Liver (tissue), 9 donors: ENCODE results near the gene INSIG2. TPM values are rescaled to one million over a fixed set of nuclear protein-coding genes. Genes with fewer than 3 reads are reported as not detected.

Experiments used
- DNase-seq: peaks from one replicate; pipeline ENCODE4 v3.0.0-alpha.2; 2017; ENCODE audit warnings: low spot score
- H3K27ac ChIP-seq, 2 donors: one replicate each; pipeline ENCODE4 v1.7.0; 2013; ENCODE audit warnings: inconsistent platforms in 2 of 2, low read length in 2 of 2, control low read depth in 1 of 2, low read depth in 1 of 2, mild to moderate bottlenecking in 1 of 2
- H3K27me3 ChIP-seq, 4 donors: one replicate each; pipeline versions ENCODE4 v1.6.1 to v1.7.0; 2013; ENCODE audit warnings: low read length in 3 of 4, inconsistent platforms in 1 of 4, mild to moderate bottlenecking in 1 of 4, moderate library complexity in 1 of 4; ENCODE audit not compliant: control insufficient read depth in 4 of 4, insufficient read depth in 4 of 4
- H3K36me3 ChIP-seq, 4 donors: one replicate each; pipeline versions ENCODE4 v1.6.1 to v1.7.0; 2013; ENCODE audit warnings: low read length in 3 of 4, mild to moderate bottlenecking in 3 of 4, low read depth in 1 of 4, moderate library complexity in 1 of 4; ENCODE audit not compliant: control insufficient read depth in 4 of 4, insufficient read depth in 3 of 4
- H3K4me1 ChIP-seq, 4 donors: one replicate each; pipeline versions ENCODE4 v1.6.1 to v1.7.0; 2013; ENCODE audit warnings: low read length in 3 of 4, mild to moderate bottlenecking in 3 of 4, moderate library complexity in 1 of 4; ENCODE audit not compliant: control insufficient read depth in 4 of 4, insufficient read depth in 4 of 4
- H3K4me3 ChIP-seq, 3 donors: one replicate each; pipeline versions ENCODE4 v1.6.1 to v1.7.0; 2013; ENCODE audit warnings: low read length in 3 of 3, control low read depth in 1 of 3, low read depth in 1 of 3, mild to moderate bottlenecking in 1 of 3
- H3K9ac ChIP-seq, 2 donors: one replicate each; pipeline ENCODE4 v1.7.0; 2013; ENCODE audit warnings: low read length in 2 of 2, mild to moderate bottlenecking in 2 of 2, moderate library complexity in 2 of 2, control low read depth in 1 of 2, low read depth in 1 of 2
- H3K9me3 ChIP-seq, 4 donors: one replicate each; pipeline versions ENCODE4 v1.6.1 to v1.7.0; 2013; ENCODE audit warnings: low read length in 3 of 4; ENCODE audit not compliant: control insufficient read depth in 4 of 4
- CTCF ChIP-seq: fragments of 150-350 bp; IDR thresholded peaks from 2 replicates; pipeline ENCODE4 v1.5.1; 2017; ENCODE audit warnings: improper control_type of control experiment, low read depth, low read length; ENCODE audit not compliant: missing input control
- EGR1 ChIP-seq, 2 donors: IDR thresholded peaks; 2 replicates each; pipeline ENCODE4 v1.6.1; 2016 to 2018; ENCODE audit warnings: antibody characterized with exemption in 2 of 2, low read depth in 2 of 2
- FOXA1 ChIP-seq: IDR thresholded peaks from 2 replicates; pipeline ENCODE4 v1.6.1; 2016; ENCODE audit warnings: antibody characterized with exemption
- FOXA2 ChIP-seq: IDR thresholded peaks from 2 replicates; pipeline ENCODE4 v1.6.1; 2016; ENCODE audit warnings: antibody characterized with exemption
- GABPA ChIP-seq, 2 donors: IDR thresholded peaks in 1 of 2; conservative IDR thresholded peaks in 1 of 2; 2 replicates each; pipeline ENCODE4 v1.6.1; 2016; ENCODE audit warnings: antibody characterized with exemption in 2 of 2, mild to moderate bottlenecking in 1 of 2, moderate library complexity in 1 of 2
- HNF4G ChIP-seq: IDR thresholded peaks from 2 replicates; pipeline ENCODE4 v1.6.1; 2016; ENCODE audit warnings: antibody characterized with exemption
- JUND ChIP-seq, 2 donors: IDR thresholded peaks; 2 replicates each; pipeline ENCODE4 v1.6.1; 2016; ENCODE audit warnings: antibody characterized with exemption in 2 of 2
- NR2F2 ChIP-seq: IDR thresholded peaks from 2 replicates; pipeline ENCODE4 v1.6.1; 2016; ENCODE audit warnings: antibody characterized with exemption
- RAD21 ChIP-seq, 2 donors: IDR thresholded peaks; 2 replicates each; pipeline ENCODE4 v1.6.1; 2016; ENCODE audit warnings: antibody characterized with exemption in 2 of 2, mild to moderate bottlenecking in 2 of 2
- RXRA ChIP-seq, 2 donors: IDR thresholded peaks; 2 replicates each; pipeline ENCODE4 v1.6.1; 2017 to 2018; ENCODE audit warnings: antibody characterized with exemption in 2 of 2, mild to moderate bottlenecking in 1 of 2
- WGBS: extraction: QIAGEN DNeasy Blood & Tissue Kit; methylation state at CpG from one replicate; pipeline ENCODE4 v1.1.7; 2013; 5-methylcytosine and 5-hydroxymethylcytosine counted together
- polyA plus RNA-seq, 2 donors: library from polyadenylated mRNA; stranded (reverse) in 1 of 2; unstranded in 1 of 2; fragments of 200-250 nt in 1 of 2; fragments of >200 nt in 1 of 2; fragmentation: Nextera tagmentation in 1 of 2; extraction: Ambion mirVana in 1 of 2; gene quantifications; one replicate each; pipeline versions ENCODE4 v1.2.1 to v1.2.3, GENCODE V29; 2013 to 2015
- total RNA-seq, 2 donors: library from RNA; depleted of rRNA; stranded (reverse); fragments of >200 nt; gene quantifications; one replicate each; pipeline ENCODE4 v1.2.3, GENCODE V29; 2014
- TF ChIP-seq, protein P1 (sequence below): IDR thresholded peaks from 2 replicates; pipeline ENCODE4 v1.6.1; 2016; ENCODE audit warnings: antibody characterized with exemption
- donor health status: healthy.
- donor health status: healthy.
- donor health status: healthy.
- donor health status: healthy.
- donor health status: healthy.

The INSIG2 gene
- total and polyA plus RNA-seq, 4 donors = 11.3 to 18.5 (median 15.6) TPM

DNA sequence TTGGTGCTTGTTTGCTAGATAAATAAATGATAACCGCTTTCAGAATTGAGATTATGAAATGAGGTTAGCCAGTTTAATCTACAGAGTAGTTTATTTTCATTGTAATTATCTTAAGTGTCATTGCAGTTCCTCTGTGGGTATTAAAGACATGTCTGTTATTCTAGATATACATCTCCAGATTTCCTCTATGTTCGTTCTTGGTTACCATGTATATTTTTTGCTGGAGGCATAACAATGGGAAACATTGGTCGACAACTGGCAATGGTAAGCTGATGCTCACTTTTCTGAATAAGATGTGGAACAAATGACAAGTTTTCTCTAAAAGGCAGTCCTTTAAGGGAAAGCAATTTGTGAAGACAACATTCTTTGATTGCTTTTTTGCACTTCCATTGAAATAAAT, 18.7 kb downstream of the INSIG2 start:
- WGBS = 84% methylated on average over 3 of the region's 3 CpGs
- H3K4me3 ChIP-seq = no peak overlapping the region
- no peaks in the 10 kb centered on the region for H3K4me1 ChIP-seq
- no peaks in the 10 kb centered on the region for H3K27me3 ChIP-seq
- H3K36me3 ChIP-seq = peaks cover 3 to 26% (median 15%) of the 10 kb centered on the region in 4 donors
- no peak overlapping the region for H3K27ac ChIP-seq
- TF ChIP-seq CTCF (no peak), JUND (IDR thresholded peaks at IDR 0.05) (no peak), NR2F2 (no peak), RXRA (IDR thresholded peaks at IDR 0.05) (no peak)
- TF ChIP-seq, protein P1, sequence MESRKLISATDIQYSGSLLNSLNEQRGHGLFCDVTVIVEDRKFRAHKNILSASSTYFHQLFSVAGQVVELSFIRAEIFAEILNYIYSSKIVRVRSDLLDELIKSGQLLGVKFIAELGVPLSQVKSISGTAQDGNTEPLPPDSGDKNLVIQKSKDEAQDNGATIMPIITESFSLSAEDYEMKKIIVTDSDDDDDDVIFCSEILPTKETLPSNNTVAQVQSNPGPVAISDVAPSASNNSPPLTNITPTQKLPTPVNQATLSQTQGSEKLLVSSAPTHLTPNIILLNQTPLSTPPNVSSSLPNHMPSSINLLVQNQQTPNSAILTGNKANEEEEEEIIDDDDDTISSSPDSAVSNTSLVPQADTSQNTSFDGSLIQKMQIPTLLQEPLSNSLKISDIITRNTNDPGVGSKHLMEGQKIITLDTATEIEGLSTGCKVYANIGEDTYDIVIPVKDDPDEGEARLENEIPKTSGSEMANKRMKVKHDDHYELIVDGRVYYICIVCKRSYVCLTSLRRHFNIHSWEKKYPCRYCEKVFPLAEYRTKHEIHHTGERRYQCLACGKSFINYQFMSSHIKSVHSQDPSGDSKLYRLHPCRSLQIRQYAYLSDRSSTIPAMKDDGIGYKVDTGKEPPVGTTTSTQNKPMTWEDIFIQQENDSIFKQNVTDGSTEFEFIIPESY = no peak
- H3K9ac ChIP-seq = no peak overlapping the region
- no peaks in the 10 kb centered on the region for H3K9me3 ChIP-seq
- no peak for DNase-seq

DNA sequence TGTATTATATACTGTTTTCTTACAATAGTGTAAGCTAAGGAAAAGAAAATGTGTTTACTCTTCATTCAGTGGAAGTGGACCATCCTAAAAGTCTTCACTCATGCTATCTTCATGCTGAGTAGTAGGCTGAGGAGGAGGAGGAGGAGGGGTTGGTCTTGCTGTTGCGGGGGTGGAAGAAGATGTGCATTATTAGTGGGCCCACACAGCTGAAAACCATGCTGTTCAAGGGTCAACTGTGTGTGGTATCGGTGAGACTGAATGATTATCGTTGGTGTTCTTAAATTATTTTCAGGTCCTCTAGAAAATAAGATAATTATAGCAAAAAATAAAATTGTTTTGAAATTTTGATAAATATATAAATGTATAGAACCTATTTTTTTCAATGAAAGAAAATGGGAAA, 22.0 kb downstream of the INSIG2 start:
- H3K27ac ChIP-seq = no peak overlapping the region
- no peak overlapping the region for H3K4me3 ChIP-seq
- no peaks in the 10 kb centered on the region for H3K9me3 ChIP-seq
- H3K36me3 ChIP-seq = peaks cover 2 to 21% (median 12%) of the 10 kb centered on the region in 4 donors
- peaks cover 0 to 9% (median 1%) of the 10 kb centered on the region in 4 donors for H3K4me1 ChIP-seq
- no peak for DNase-seq
- 98% methylated on average over 3 of the region's 3 CpGs for WGBS
- H3K27me3 ChIP-seq = no peaks in the 10 kb centered on the region
- TF ChIP-seq RXRA (IDR thresholded peaks at IDR 0.05) = no peak
- no peak for TF ChIP-seq HNF4G
- no peak for TF ChIP-seq NR2F2
- TF ChIP-seq GABPA (IDR thresholded peaks at IDR 0.05 in 1 of 2, conservative IDR thresholded peaks at IDR 0.05 in 1 of 2) = no peak
- no peak for TF ChIP-seq FOXA2
- no peak overlapping the region for H3K9ac ChIP-seq

GRCh38 chr2:118110991-118111390, 22.7 kb downstream of the INSIG2 start:
- Histone ChIP-seq H3K36me3 (peaks cover 0 to 21% (median 12%) of the 10 kb centered on the region in 4 donors), H3K4me3 (no peak overlapping the region)

More at GRCh38 chr2:118110991-118111390, 22.7 kb downstream of the INSIG2 start:
- WGBS = 95% methylated on average over 1 of the region's 1 CpG
- TF ChIP-seq GABPA (IDR thresholded peaks at IDR 0.05 in 1 of 2, conservative IDR thresholded peaks at IDR 0.05 in 1 of 2) = no peak
- no peak for TF ChIP-seq JUND (IDR thresholded peaks at IDR 0.05)
- no peak for TF ChIP-seq RAD21 (IDR thresholded peaks at IDR 0.05)
- TF ChIP-seq NR2F2 = no peak
- TF ChIP-seq FOXA1 = no peak
- no peak for TF ChIP-seq EGR1 (IDR thresholded peaks at IDR 0.05; ENCODE audit: low read depth in 2 of 2)
- no peak for TF ChIP-seq HNF4G
- DNase-seq = no peak
- H3K27ac ChIP-seq = no peak overlapping the region
- peaks cover 0 to 9% (median 1%) of the 10 kb centered on the region in 4 donors for H3K4me1 ChIP-seq
- H3K9ac ChIP-seq = no peak overlapping the region
- no peaks in the 10 kb centered on the region for H3K27me3 ChIP-seq
- no peaks in the 10 kb centered on the region for H3K9me3 ChIP-seq
